ENCODE data around the gene PITPNM3.

Gene PITPNM3

GRCh38 chr17:6458460-6458950 lies 97.8 kb downstream of the PITPNM3 start:
- DNase-seq: no peak

GRCh38 chr17:6457688-6458459 lies 98.5 kb downstream of the PITPNM3 start:
- DNase-seq: no peak

- no peak for DNase-seq
Observed at GRCh38 chr17:6456914-6457687, 99.3 kb downstream of the PITPNM3 start.

GRCh38 chr17:6456321-6456720 lies 100.0 kb downstream of the PITPNM3 start:
- DNase-seq: no peak

GRCh38 chr17:6455321-6455705 lies 101.0 kb downstream of the PITPNM3 start:
- DNase-seq: no peak

- no peak for DNase-seq
Observed at GRCh38 chr17:6454495-6455320, 101.6 kb downstream of the PITPNM3 start.

- no peak for DNase-seq
Observed at GRCh38 chr17:6453279-6454024, 102.9 kb downstream of the PITPNM3 start.

GRCh38 chr17:6452471-6453266 lies 103.7 kb downstream of the PITPNM3 start:
- no peak for DNase-seq

- DNase-seq: no peak
Observed at GRCh38 chr17:6450926-6451832, 105.2 kb downstream of the PITPNM3 start.

GRCh38 chr17:6449307-6449706 lies 107.0 kb downstream of the PITPNM3 start:
- DNase-seq: no peak

GRCh38 chr17:6448473-6448872 lies 107.9 kb downstream of the PITPNM3 start:
- DNase-seq: no peak

GRCh38 chr17:6446516-6447100 lies 109.7 kb downstream of the PITPNM3 start:
- no peak for DNase-seq

GRCh38 chr17:6444571-6445335 lies 111.6 kb downstream of the PITPNM3 start:
- DNase-seq: no peak

- peak; percentile 88 for DNase-seq
Observed at GRCh38 chr17:6443692-6444570, 112.4 kb downstream of the PITPNM3 start, which contains the start of gene PIMREG. PIMREG (plus strand) TSS chr17:6444455; CDS start chr17:6445111, 656 bp downstream.

GRCh38 chr17:6442775-6443174 lies 113.6 kb downstream of the PITPNM3 start:
- DNase-seq: no peak

- no peak for DNase-seq
Observed at GRCh38 chr17:6439951-6440350, 116.4 kb downstream of the PITPNM3 start.

GRCh38 chr17:6437956-6438355 lies 118.4 kb downstream of the PITPNM3 start:
- DNase-seq: no peak

GRCh38 chr17:6437466-6437865 lies 118.9 kb downstream of the PITPNM3 start:
- DNase-seq: no peak
